GM18519 (cell line): ENCODE data around the gene ZNF846.
A peak's percentile ranks its signal among the peaks of the same experiment; 100 is the strongest.
"Not testable (repeated sequence)": the region's sequence is repeated elsewhere in the genome, so short reads cannot be mapped to it uniquely, and the experiment has no call there.

Source experiments
- ATAC-seq: cut with Tn5 transposase; IDR thresholded peaks from one replicate; pipeline ENCODE4 v1.9.1; 2021; ENCODE audit warnings: mild to moderate bottlenecking, moderate library complexity; ENCODE audit not compliant: unreplicated experiment, low FRiP score

ZNF846 gene

DNA sequence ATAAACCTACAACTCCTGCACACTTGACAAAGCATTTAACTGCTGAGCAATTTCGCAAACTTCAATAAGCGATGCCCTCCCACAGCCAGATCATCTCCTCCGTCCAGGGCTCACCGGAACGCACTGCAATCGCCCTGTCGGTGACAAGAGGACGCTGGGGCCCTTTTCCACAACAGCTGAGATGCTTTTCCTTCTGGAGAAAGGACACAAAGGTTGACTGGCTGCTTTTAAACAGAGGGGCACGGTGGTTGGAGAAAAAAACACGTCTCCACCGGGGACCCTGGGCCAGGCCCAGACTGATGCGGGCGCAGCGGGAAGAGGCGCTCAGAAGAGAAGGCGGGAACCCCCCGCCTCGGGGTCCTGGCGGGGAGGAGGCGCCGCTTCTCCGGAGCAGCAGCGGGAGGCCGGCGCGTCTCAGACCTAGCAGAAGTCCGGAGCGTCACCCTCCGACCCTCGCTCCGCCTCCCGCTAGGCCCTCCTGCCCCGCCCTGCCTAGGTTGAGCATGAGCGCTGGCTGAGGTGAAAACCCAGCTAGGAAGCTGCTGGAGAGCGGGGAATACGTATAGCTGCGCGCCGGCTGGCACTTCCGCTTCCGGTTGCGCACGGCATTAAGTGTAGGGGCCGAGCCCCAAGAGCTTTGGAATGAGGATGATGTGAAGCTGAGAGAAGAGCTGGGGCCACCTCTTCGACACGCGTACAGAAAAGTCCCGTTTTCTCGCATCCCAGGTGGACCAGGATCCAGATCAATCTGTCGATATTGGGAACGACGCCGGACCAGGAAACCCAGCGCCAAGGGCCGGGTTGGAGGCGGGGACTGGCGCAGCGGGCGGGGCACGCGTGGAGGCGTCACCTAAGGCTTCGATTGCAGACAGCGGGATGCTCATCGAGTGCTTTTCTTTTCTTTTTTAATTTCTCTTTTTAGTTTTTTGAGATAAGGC lies at the start of gene ZNF846:
Gene ZNF846, minus strand, starts transcription at position 564 of the 938 bp plus-strand sequence. CDS start 3,788 bp downstream, outside the sequence.
- ATAC-seq: peak; percentile 85

DNA sequence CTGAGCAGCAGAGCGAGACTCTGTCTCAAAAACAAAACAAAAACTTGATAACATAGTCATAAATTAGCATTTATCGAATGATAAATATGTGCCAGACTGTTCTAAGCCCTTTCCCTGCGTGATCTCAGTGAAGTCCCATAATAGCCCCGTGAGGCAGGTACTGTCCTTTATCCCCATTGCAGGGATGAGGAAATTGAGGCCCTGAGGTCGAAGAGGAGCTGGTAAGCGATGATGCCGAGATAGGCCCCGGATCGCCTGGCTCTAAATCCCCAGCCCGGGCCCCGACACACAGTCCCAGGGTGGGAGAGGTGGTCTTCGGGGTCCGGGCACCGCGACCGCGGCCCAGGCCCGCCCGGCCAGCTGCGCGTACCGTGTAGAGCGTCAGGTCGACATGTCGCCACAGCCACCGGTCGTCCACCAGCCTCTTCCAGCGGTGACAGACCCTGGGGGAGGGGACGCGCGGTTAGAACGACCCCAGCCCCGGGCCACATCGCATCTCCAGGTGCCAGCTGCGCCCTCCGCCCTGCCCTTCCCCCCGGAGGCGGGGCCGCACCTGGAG lies 49.7 kb upstream of the ZNF846 start:
- ATAC-seq: no peak

DNA sequence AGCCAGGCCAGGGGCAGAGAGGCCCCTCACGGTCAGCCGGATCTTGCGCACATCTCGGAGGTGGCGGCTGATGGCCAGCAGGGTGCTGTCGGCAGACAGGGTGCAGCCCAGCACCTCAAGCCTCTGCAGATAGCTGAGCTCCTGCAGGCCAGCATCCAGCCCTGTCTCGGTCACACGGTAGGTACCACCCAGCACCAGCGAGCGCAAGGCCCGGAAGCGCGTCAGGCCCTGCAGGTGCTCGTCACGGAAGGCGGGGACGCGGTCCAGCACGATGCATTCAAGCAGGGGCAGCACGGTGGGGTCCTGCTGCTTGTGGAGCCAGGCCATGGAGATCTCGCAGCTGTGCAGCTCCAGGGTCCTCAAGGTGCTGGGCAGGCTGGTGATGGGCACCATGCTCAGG lies 42.6 kb upstream of the ZNF846 start:
- no peak for ATAC-seq

DNA sequence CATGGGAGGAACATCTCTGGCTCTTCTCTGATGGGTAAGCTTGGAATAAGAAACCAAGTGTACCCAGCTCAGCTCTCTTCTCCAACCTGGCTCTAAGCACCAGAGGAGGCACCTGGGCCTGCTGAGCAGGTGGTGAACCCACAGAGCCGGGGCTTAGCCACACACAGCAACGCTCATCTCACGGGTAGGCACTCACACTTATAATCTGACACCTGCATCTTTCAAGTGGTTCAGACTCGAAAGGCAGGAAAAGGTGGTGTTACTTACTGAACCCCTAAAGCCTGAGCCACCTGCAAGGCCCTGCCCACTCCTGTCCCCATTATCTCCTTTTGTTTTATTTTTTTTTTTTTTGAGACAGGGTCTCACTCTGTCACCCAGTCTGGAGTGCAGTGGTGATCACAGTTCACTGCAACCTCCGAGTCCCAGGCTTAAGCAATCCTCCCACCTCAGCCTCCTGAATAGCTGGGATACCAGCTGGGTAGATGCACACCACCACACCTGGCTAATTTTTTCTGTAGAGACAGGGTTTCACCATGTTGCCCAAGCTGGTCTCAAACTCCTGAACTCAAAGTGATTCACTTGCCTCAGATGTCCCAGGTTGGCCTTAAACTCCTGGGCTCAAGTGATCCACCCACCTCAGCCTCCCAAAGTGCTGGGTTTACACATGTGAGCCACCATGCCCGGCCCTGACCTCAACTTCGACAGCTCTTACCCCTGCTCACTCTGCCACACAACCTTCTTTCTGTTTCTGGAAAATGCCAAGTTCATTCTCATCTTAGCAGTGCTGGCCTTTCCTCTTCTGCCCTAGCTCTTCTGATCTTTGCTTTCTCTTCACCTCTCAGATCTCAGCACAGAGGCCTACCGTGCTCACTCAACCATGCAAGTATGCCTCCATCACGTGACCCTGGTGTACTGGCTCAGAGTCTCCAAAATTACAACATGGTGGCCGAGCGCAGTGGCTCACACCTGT lies 40.6 kb upstream of the ZNF846 start:
- ATAC-seq: no peak

DNA sequence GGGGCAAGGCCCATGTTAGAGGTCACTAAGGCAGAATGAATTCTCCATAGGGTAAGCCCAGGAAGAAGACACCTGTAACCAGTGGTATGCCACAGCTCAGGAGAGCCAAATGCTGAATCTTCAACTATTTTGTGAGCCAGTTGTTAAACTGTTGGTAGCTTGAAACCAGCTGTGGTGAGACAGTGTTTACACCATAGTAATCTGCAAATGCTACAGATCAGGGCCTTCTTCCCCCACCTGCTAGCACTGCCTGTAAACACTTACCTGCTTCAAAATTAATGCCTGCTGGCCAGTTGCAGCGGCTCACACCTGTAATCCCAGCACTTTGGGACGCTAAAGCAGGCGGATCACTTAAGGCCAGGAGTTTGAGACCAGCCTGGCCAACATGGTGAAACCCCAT lies 38.3 kb upstream of the ZNF846 start:
- ATAC-seq: no peak

DNA sequence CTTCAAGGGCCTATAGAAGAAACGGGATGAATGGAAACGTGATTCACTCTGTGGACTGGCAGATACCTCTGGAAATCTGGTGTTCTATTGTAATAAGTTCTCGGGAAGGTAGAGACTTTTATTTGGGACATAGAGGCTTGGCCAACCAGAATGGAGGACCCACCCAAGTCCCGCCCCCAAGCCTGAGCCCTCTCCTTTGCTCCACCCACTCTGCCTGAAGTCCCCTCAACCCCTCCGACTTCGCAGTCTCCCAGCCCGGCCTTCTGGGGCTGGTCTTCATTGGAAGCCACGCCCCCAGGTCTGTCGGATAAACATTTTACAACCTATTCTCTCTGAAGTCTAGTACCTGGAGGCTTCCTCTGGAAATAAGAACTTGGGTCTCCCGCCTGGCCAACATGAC lies 33.4 kb upstream of the ZNF846 start:
- no peak for ATAC-seq

DNA sequence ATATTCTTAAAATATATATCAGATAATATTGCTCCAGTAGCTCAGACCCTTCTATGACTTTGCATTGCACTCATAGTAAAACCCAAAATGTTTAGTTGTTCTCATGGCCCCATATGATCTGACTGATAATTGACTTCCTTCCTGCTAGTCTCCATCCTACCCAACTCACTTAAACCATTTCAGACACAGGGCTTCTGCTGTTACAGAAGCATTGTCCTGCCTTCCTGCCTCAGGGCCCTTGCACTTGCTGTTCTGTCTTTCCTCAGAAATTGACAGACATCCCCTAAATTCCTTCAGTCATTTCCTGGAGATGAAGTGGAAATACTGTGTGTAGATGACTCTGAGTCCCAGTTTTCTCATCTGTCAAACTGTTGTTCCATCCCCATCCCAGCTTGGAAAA lies 30.6 kb upstream of the ZNF846 start:
- ATAC-seq: no peak

DNA sequence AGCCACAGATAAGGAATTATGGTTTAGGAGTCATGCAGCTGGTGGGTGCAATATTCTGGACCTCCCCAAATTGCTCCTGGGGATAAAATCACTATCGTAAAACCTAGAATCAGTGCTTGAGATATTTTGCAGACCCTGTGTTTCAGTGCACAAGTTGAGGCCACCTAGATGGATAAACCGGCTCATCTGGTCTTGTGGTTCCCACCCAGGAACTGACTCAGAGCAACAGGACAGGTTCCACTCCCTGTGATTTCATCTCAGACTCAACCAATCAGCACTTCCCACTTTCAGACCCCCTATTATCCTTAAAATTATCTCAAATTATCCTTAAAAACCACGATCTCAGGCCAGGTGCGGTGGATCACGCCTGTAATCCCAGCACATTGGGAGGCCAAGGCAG lies 29.3 kb upstream of the ZNF846 start:
- no peak for ATAC-seq

DNA sequence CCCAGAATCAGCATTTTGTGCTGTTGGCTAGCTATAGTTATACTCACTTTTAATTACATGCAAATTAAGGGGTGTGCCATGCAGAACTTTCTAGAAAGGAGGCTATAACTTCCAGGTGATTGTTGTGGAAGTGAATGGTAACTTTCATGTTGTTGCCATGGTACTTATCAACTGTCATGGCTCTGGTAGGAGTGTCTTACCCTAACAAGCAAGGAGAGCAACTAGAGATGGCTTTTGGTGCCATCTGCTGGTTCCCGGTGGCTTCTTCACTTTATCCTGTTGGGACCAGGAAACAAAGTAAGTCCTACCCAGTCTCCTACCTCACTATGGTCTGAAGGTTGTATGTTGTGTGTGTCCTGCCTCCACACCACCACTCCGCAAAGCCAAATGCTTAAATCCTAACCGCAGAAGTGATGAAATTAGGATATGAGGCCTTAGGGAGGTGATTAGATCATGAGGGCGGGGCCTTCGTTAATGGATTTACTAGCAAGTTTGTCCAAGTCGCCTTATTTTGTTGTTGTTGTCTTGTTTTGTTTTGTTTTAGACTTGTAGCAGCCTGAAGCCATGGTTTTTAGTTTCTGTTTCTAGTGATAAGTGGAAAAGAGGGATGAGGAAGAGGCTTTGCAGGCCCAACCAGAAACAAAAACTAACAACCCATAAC lies 27.7 kb upstream of the ZNF846 start:
- ATAC-seq: no peak

DNA sequence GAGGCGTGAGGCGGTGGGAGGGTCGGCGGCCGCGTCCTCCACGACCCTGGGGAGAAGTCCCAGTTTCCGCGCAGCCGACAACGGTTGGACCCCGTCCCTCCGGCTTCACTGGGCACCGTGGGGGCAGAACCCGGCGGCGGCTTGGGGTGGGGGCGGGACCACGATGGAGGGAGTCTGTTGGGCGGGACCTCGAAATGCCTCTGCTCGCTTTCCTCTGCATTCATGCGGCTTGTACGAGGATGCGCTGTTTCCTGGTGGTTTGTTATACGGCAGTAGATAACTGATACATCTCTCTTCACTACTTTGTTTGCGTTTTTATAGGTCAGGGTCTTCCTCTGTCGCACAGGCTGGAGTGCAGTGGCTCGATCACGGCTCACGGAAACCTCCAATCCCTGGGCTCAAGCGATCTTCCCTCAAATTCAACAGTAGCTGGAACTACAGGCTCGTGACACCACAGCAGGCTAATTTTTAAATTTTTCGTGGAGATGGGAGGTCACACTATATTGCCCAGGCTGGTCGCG lies 24.6 kb upstream of the ZNF846 start:
- ATAC-seq: no peak

DNA sequence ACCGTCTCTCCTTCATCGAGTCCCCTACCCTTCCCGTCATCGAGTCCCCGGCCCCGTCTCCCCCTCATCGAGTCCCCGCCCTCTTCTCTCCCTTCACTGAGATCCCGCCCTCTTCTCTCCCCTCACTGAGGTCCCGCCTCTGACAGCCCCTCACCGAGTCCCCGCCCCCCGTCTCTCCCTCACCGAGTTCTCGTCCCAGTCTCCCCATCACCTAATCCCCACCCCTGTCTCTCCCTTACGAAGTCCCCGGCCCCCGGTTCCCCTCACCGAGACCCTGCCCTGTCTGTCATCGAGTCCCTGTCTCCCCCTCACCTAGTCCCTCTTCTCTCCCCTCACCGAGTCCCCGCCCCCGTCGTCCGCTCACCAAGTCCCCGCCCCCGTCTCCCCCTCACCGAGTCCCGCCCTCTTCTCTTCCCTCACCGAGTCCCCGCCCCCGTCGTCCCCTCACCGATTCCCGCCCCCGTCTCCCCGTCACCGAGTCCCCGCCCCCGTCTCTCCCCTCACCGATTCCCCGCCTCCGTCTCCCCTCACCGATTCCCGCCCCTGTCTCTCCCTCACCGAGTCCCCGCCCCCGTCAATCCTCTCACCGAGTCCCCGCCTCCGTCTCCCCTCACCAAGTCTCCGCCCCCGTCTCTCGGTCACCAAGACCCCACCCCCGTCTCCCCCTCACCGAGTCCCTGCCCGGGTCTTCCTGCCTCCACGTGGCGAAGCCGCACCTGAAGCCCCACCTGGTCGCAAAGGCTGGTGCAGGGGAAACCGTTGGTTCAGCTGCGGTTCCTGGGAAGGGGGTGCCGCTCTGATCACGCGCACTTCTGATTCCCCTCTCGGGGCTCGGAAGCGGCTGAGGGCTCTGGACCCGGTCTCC lies 23.9 kb upstream of the ZNF846 start:
- ATAC-seq: no peak

DNA sequence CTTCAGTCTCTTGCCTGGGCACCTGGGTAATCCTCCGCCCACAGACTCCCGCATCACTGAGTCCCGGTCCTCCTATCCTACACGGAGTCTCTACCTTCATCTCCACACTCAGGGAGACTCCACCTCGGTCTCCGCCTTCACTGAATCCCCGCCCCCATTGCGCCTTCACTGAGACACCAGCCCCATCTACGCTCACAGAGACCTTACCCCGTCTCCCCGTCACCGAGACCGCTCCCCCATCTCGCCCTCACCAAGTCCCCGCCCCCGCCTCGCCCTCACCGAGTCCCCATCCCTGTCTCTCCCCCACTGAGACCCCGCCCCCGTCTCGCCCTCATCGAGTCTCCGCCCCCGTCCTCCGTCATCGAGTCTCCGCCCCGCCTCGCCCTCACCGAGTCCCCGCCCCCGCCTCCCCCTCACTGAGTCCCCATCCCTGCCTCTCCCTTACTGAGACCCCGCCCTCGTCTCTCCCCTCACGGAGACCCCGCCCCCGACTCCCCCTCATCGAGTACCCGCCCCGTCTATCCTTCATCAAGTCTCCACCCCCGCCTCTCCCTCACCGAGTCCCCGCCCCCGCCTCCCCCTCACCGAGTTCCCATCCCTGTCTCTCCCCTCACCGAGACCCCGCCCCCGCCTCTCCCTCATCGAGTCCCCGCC lies 23.1 kb upstream of the ZNF846 start:
- ATAC-seq: no peak

DNA sequence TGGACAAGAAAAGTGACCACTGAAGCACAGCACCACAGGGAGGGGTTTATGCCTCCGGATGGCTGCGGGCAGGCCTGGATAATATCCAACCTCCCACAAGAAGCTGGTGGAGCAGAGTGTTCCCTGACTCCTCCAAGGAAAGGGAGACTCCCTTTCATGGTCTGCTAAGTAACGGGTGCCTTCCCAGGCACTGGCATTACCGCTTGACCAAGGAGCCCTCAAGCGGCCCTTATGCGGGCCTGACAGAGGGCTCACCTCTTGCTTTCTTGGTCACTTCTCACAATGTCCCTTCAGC lies 22.5 kb upstream of the ZNF846 start:
- not testable (repeated sequence) for ATAC-seq

DNA sequence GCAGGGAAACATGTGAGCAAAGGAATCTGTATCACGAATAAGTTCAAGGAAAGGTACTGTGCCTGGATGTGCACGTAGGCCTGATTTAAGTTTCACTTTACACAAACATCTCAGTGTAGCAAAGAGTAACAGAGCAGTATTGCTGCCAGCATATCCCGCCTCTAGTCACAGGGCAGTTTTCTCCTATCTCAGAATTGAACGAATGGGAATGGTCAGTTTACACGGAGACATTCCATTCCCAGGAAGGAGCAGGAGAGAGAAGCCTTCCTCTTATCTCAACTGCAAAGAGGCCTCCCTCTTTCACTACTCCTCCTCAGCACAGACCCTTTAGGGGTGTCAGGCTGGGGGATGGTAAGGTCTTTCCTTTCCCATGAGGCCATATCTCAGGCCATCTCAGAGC lies 21.0 kb upstream of the ZNF846 start:
- not testable (repeated sequence) for ATAC-seq

DNA sequence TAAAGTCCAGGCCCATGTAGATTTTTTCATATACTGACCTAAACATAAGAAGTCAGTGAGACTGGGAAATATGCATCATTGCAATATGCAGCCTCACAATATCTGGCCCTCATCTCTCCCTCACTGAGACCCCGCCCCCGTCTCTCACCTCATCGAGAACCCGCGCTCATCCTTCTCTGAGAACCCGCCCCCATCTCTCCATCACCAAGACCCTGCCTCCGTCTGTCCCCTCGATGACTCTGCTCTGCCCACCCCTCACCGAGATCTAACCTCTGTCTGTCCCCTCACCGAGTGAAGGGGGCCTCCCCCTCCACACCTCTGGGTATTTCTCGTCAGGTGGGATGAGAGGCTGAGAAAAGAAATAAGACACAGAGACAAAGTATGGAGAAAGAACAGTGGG lies 20.5 kb upstream of the ZNF846 start:
- ATAC-seq: no peak

DNA sequence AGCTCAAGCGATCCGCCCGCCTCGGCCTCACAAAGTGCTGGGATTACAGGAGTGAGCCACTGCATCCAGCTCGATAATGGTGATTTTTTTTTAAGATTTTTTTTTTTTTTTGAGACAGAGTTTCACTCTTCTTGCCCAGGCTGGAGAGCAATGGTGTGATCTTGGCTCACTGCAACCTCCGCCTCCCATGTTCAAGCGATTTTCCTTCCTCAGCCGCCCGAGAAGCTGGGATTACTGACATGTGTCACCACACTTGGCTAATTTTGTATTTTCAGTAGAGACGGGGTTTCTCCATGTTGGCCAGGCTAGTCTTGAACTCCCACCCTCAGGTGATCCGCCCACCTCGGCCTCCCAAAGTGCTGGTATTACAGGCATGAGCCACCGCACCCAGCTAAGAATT lies 20.1 kb upstream of the ZNF846 start:
- not testable (repeated sequence) for ATAC-seq

DNA sequence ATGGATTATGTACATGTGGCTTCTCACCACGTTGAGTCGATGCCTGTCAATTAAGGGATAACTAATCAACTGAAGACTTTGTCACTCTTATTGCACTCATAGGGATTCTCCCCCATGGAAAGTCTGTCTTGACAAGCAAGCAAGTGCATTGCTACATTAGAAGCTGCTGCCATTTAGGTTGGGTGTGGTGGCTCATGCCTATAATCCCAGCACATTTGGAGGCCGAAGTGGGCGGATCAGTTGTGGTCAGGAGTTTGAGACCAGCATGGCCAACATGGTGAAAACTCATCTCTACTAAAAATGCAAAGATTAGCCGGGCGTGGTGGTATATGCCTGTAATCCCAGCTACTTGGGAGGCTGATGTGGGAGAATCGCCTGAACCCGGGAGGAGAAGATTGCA lies 18.3 kb upstream of the ZNF846 start:
- ATAC-seq: no peak

DNA sequence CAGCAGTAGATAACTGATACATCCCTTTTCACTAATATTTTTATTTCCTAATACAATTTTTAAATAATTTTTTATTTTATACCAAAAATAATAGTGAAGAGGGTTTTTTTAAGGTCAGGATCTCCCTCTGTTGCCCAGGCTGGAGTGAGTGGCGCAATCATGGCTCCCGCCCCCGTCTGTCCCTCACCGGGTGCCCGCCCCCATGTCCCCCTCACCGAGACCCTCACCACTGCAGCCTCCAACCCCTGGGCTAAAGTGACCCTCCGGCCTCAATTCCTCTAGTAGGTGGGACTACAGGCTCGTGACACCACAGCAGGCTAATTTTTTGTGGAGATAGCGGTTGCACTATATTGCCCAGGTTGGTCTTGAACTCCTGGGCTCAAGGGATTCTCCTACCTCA lies 17.8 kb upstream of the ZNF846 start:
- no peak for ATAC-seq
